Heart right ventricle (tissue), 16 donors: ENCODE results near the gene APOLD1. TPM values are rescaled to one million over a fixed set of nuclear protein-coding genes. Genes with fewer than 3 reads are reported as not detected.

Source experiments
- ATAC-seq, 8 donors: fragments of 200-7000 bp; cut with Tn5 transposase; one replicate each; pipeline ENCODE4 v1.9.1; 2020; ENCODE audit warnings: mild to moderate bottlenecking in 8 of 8, moderate library complexity in 8 of 8, moderate number of reproducible peaks in 1 of 8
- DNase-seq, 2 donors: peaks; one replicate each; pipeline ENCODE4 v3.0.0-alpha.2; 2020
- H3K27ac ChIP-seq, 10 donors: fragments of 200-600 bp; sonication (generic) in 2 of 10; one replicate each; pipeline versions ENCODE4 v1.5.0 to v1.8.0; 2020 to 2022; ENCODE audit warnings: mild to moderate bottlenecking in 3 of 10
- H3K27me3 ChIP-seq, 7 donors: fragments of 200-600 bp; one replicate each; pipeline ENCODE4 v1.8.0; 2021 to 2022; ENCODE audit warnings: mild to moderate bottlenecking in 2 of 7
- H3K36me3 ChIP-seq, 9 donors: fragments of 200-600 bp; sonication (generic) in 1 of 9; one replicate each; pipeline versions ENCODE4 v1.5.0 to v1.8.0; 2020 to 2022; ENCODE audit warnings: mild to moderate bottlenecking in 2 of 9
- H3K4me1 ChIP-seq, 9 donors: fragments of 200-600 bp; sonication (generic) in 1 of 9; one replicate each; pipeline versions ENCODE4 v1.5.0 to v1.8.0; 2020 to 2022; ENCODE audit warnings: mild to moderate bottlenecking in 4 of 9
- H3K4me3 ChIP-seq, 10 donors: fragments of 200-600 bp; sonication (generic) in 2 of 10; one replicate each; pipeline versions ENCODE4 v1.5.0 to v1.8.0; 2020 to 2022; ENCODE audit warnings: mild to moderate bottlenecking in 7 of 10, moderate library complexity in 2 of 10
- H3K9me3 ChIP-seq, 11 donors: fragments of 200-600 bp in 10 of 11; sonication (generic) in 2 of 11; one replicate each; pipeline versions ENCODE4 v1.5.0 to v1.8.0; 2013 to 2022; ENCODE audit warnings: mild to moderate bottlenecking in 2 of 11, control low read depth in 1 of 11, moderate library complexity in 1 of 11
- WGBS, 2 donors: extraction: QIAGEN DNeasy Blood & Tissue Kit; methylation state at CpG; one replicate each; pipeline ENCODE4 v1.1.7; 2013; ENCODE audit warnings: inconsistent platforms in 1 of 2; 5-methylcytosine and 5-hydroxymethylcytosine counted together
- intact Hi-C, 10 donors: fragments of 100-400 bp; cut with DNase I; formaldehyde crosslinking; loops; one replicate each; pipeline versions ENCODE4 v1.11.1 to v1.14.2; 2022
- microRNA-seq, 2 donors: library from miRNA; unstranded; fragments of <30 nt; microRNA quantifications; one replicate each; pipeline ENCODE4 v1.2.0, GENCODE V29; 2021
- polyA plus RNA-seq, 2 donors: library from polyadenylated mRNA; stranded (reverse); fragments of 200-250 nt; gene quantifications; one replicate each; pipeline ENCODE4 v1.2.3, GENCODE V29; 2013
- total RNA-seq, 10 donors: library from RNA; stranded (reverse); fragmentation: NEBNext Ultra II Directional in 3 of 10; extraction: Animal tissue kit (Norgen Biotek cat#: 25700) in 3 of 10; gene quantifications; one replicate each; pipeline versions ENCODE4 v1.2.1 to v1.2.4, GENCODE V29; 2021 to 2023
- TF ChIP-seq, protein P1 (sequence below), 9 donors: fragments of 200-600 bp; sonication (generic) in 2 of 9; IDR thresholded peaks; one replicate each; pipeline versions ENCODE4 v1.5.0 to v1.8.0; 2021 to 2022; ENCODE audit warnings: antibody characterized with exemption in 9 of 9, mild to moderate bottlenecking in 5 of 9, moderate library complexity in 1 of 9
- donor health status: Arrhythmogenic right ventricular cardiomyopathy.
- donor health status: ischemic (EF 13 %, LVEDD 7.1; RV severe dilation, severe dysfunction).
- donor health status: healthy with polysubstance abuse.
- donor health status: DM: no; HTN: yes; CAD: no.
- donor health status: DM: no; HTN: no; CAD: no.
- donor health status: ischemic (EF 25% LVEDD 6.9; RV normal size, moderate dysfunction).
- donor health status: ischemic (EF 25% LVEDD 5.7; RV mildly dilated, moderate dysfunction).
- donor health status: healthy.
- donor health status: DM: yes; HTN: yes; CAD: no.
- donor health status: Ischemic cardiomyopathy.
- donor health status: ischemic (EF 35%, LVEDD 5.7; RV mildly dilated, moderate dysfunction).
- donor health status: nonischemic (EF 11% LVEDD 7.7; RV severe dilation, severe dysfunction).
- donor health status: DM: yes; HTN: yes; CAD: no.
- donor health status: PGD.
- donor health status: ischemic (EF 29% LVEDD 5.4; RV normal size, mild dysfunction).
- donor health status: nonischemic (EF 23%, LVEDD 6.1; RV moderate dilation, normal function).

Gene APOLD1
- total and polyA plus RNA-seq, 12 donors = 11.1 to 98.8 (median 20.6) TPM

DNA sequence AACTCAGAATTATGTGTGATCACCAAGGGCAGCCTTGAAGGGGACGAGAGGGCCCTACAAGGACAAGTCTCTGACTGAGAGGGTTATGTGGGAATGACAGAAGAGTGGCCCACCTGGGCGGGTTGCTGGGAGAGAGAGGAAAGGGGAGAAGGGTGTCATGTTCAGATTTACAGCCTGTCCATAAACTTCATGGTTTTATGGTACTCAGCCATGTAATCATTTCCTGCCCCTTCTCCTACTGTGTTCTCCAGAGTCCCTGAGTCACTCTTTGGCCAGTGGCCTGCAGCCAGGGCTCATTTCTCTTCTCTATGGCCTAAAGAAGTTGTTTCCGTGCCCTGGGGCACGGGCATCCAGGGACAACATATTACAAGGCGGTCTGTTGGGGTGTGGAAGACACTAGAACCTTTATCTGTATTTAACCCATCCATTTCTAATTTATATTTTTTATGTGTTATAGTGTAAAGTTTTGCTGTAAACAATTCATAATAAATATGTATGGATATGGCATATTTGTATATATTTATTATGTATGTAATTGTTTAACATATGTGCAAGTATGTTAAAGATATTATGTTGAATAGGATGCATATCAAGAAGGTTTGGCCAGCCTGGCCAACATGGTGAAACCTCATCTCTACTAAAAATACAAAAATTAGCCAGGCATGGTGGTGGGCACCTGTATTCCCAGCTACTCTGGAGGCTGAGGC lies 54.6 kb downstream of the APOLD1 start:
- WGBS, 2 donors = 69 to 80% methylated on average over 5 of the region's 5 CpGs
- intact Hi-C loops = loop anchor here in 6 of 10 donors (5.0 to 10.0 kb wide), 4 partner anchors 65 to 147 kb away; no protein-coding TSS in a partner anchor
- Histone ChIP-seq H3K9me3 (no peaks in the 10 kb centered on the region), H3K27me3 (no peaks in the 10 kb centered on the region), H3K4me3 (no peak overlapping the region), H3K36me3 (peaks cover 0 to 11% (median 0%) of the 10 kb centered on the region in 9 donors), H3K4me1 (peaks cover 0 to 7% (median 0%) of the 10 kb centered on the region in 9 donors), H3K27ac (peak overlapping the region in 1 of 10 donors; percentile 31)
- DNase-seq (peak in 1 of 2 donors; percentile 24), ATAC-seq (peak in 1 of 8 donors; percentile 65)
- TF ChIP-seq, protein P1, sequence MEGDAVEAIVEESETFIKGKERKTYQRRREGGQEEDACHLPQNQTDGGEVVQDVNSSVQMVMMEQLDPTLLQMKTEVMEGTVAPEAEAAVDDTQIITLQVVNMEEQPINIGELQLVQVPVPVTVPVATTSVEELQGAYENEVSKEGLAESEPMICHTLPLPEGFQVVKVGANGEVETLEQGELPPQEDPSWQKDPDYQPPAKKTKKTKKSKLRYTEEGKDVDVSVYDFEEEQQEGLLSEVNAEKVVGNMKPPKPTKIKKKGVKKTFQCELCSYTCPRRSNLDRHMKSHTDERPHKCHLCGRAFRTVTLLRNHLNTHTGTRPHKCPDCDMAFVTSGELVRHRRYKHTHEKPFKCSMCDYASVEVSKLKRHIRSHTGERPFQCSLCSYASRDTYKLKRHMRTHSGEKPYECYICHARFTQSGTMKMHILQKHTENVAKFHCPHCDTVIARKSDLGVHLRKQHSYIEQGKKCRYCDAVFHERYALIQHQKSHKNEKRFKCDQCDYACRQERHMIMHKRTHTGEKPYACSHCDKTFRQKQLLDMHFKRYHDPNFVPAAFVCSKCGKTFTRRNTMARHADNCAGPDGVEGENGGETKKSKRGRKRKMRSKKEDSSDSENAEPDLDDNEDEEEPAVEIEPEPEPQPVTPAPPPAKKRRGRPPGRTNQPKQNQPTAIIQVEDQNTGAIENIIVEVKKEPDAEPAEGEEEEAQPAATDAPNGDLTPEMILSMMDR (IDR thresholded peaks at IDR 0.05) = no peak

DNA sequence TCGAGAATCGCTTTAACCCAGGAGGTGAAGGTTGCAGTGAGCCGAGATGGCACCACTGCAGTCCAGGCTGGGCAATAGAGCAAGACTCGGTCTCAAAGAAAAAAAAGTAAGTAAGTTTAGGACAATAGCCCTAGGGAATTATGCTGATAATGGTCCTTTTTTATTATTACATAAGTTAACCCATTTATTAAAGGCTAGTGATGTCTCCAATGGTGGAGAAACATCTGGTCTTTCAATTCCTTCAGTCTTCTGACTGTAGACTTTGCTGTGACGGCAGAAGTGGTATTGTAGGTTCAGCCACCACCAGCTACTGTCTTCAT lies 55.1 kb downstream of the APOLD1 start:
- H3K9me3 ChIP-seq = no peaks in the 10 kb centered on the region
- H3K4me1 ChIP-seq = peaks cover 0 to 7% (median 0%) of the 10 kb centered on the region in 9 donors
- TF ChIP-seq, protein P1 (IDR thresholded peaks at IDR 0.05) = no peak
- no peak for ATAC-seq
- H3K4me3 ChIP-seq = no peak overlapping the region
- WGBS, 2 donors = 88 to 97% methylated on average over 5 of the region's 5 CpGs
- H3K27me3 ChIP-seq = no peaks in the 10 kb centered on the region
- no peak overlapping the region for H3K27ac ChIP-seq
- DNase-seq = no peak
- peaks cover 0 to 8% (median 0%) of the 10 kb centered on the region in 9 donors for H3K36me3 ChIP-seq
- intact Hi-C loops = no loop called here

Small RNA genes lying within 50 kb of the gene (microRNA-seq; reads per million reads assigned to microRNA genes)
- gene MIR613 = 0 reads per million in 2 donors

Other genes with a start within 250 kb of the APOLD1 start
- gene DUSP16, start 222.8 kb upstream of the APOLD1 start, total RNA-seq = 10 to 100 TPM; 10.9 to 21.7 (median 17.6) TPM
- gene DUSP16, start 222.8 kb upstream of the APOLD1 start, polyA plus RNA-seq = 1 to 10 TPM; 2.6 to 4.8 TPM
- gene CREBL2, start 173.8 kb upstream of the APOLD1 start, total RNA-seq = 10 to 100 TPM; 15.2 to 26.4 (median 18.6) TPM
- 1 to 10 TPM; 9.3 to 9.9 TPM for gene CREBL2, start 173.8 kb upstream of the APOLD1 start, polyA plus RNA-seq
- gene GPR19, start 89.5 kb upstream of the APOLD1 start, total RNA-seq = under 1 TPM in 1 of 10 donors, not detected in 9; 0.56 TPM
- gene GPR19, start 89.5 kb upstream of the APOLD1 start, polyA plus RNA-seq = under 1 TPM; 0.09 to 0.15 TPM
- 10 to 100 TPM; 26.3 to 56.2 (median 39.2) TPM for gene CDKN1B, start 68.3 kb upstream of the APOLD1 start, total RNA-seq
- 10 to 100 TPM; 20.8 to 21.7 TPM for gene CDKN1B, start 68.3 kb upstream of the APOLD1 start, polyA plus RNA-seq
- gene DDX47, start 27.7 kb downstream of the APOLD1 start, total RNA-seq = 10 to 100 TPM; 24.0 to 32.3 (median 29.9) TPM
- gene DDX47, start 27.7 kb downstream of the APOLD1 start, polyA plus RNA-seq = 10 to 100 TPM; 16.8 to 29.5 TPM
- 1 to 10 TPM in 3 of 10 donors, under 1 TPM in 7; 0.26 to 4.5 (median 0.88) TPM for gene GPRC5A, start 105.9 kb downstream of the APOLD1 start, total RNA-seq
- gene GPRC5A, start 105.9 kb downstream of the APOLD1 start, polyA plus RNA-seq = under 1 TPM; 0.75 to 0.95 TPM
- gene GPRC5D, start 166.5 kb downstream of the APOLD1 start, total RNA-seq = not detected
- under 1 TPM in 1 of 2 donors, not detected in 1; 0.04 TPM for gene GPRC5D, start 166.5 kb downstream of the APOLD1 start, polyA plus RNA-seq
- 10 to 100 TPM; 45.2 to 71.4 (median 51.4) TPM for gene HEBP1, start 214.6 kb downstream of the APOLD1 start, total RNA-seq
- 10 to 100 TPM; 23.7 to 72.0 TPM for gene HEBP1, start 214.6 kb downstream of the APOLD1 start, polyA plus RNA-seq